Choroid plexus epithelial cell (primary cell): ENCODE data around the gene SMIM22.

Source experiments
- DNase-seq: peaks from one replicate; pipeline ENCODE4 v3.0.0-alpha.2; 2010; ENCODE audit warnings: low read depth
- H3K4me3 ChIP-seq: 2 replicates; pipeline ENCODE4 v1.5.1; 2011; ENCODE audit warnings: low read depth, mild to moderate bottlenecking, control low read depth, low read length, moderate library complexity
- CTCF ChIP-seq: conservative IDR thresholded peaks from 2 replicates; pipeline ENCODE4 v1.5.1; 2011; ENCODE audit warnings: low read depth, mild to moderate bottlenecking, control low read depth, inconsistent platforms, low read length, moderate library complexity

Gene SMIM22

GRCh38 chr16:4763791-4764190 lies 31.4 kb upstream of the SMIM22 start:
- no peak for TF ChIP-seq CTCF
- DNase-seq, result peak; percentile 15
- no peak overlapping the region for H3K4me3 ChIP-seq

GRCh38 chr16:4765511-4766474 lies 29.4 kb upstream of the SMIM22 start:
- TF ChIP-seq CTCF, result no peak
- DNase-seq, result no peak
- peak overlapping the region; percentile 92 for H3K4me3 ChIP-seq

GRCh38 chr16:4766875-4767628 lies 28.1 kb upstream of the SMIM22 start, which contains the start of gene ZNF500:
ZNF500 (minus strand) TSS chr16:4767162; CDS start chr16:4765978, 1,184 bp downstream.
- peak; percentile 97 for DNase-seq
- no peak for TF ChIP-seq CTCF
- peak within 1 kb of the TSS; percentile 92 for H3K4me3 ChIP-seq

- no peak for TF ChIP-seq CTCF
- H3K4me3 ChIP-seq, result peak overlapping the region; percentile 67
- peak; percentile 57 for DNase-seq
Observed at GRCh38 chr16:4767872-4768548, 27.2 kb upstream of the SMIM22 start.

DNA sequence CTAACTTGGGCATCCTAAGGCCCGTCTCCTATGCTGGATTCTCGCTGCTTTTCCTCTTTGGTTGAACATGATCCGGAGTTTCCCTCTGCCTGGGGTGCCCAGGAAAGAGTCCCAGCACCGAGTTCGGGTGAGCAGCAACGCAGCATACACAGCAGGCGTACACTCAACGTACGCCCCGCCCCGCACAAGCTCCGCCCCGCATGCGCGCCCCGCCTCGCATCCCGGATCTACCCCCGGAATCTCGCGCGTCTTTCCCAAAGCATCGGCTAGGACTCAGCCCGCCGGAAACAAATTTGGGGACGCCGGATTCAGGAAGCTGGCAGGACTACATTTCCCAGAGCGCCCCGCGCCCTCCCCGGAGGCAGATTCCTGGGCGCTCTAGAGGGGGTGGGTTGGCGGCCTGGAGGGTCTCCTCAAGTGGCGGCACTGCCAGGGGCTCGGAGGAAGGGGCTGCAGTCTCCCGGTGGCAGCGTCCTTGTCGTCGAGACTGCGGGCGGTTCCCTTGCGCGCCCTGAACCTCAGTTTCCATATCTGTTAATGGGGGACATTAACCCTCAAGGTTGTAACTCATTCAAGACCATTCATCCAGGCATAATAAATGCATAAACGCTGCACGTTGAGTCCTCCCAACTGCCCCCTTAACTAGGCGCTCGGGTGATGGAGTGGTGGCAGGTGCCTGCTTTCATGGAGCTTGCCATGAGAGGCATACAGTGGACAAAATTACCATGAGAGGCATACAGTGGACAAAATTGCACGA lies 26.4 kb upstream of the SMIM22 start:
- peak; percentile 97 for DNase-seq
- H3K4me3 ChIP-seq, result peak overlapping the region; percentile 67
- no peak for TF ChIP-seq CTCF

GRCh38 chr16:4769306-4769638 lies 25.9 kb upstream of the SMIM22 start:
- TF ChIP-seq CTCF, result no peak
- no peak for DNase-seq
- no peak overlapping the region for H3K4me3 ChIP-seq
